ACHN (cell line): ENCODE results near the gene PPDPF.
"Not testable (repeated sequence)": the region's sequence is repeated elsewhere in the genome, so short reads cannot be mapped to it uniquely, and the experiment has no call there.

ENCODE experiments used
- DNase-seq: peaks from one replicate; pipeline ENCODE4 v3.0.0-alpha.2; 2015
- in situ Hi-C: cut with HindIII; loops from 2 replicates; pipeline ENCODE4 v1.10.0; 2017; ENCODE audit warnings: low sequenced_read_pairs, low pct_ligation_motif_present, low pct_unique_long_range_greater_than_20kb

Gene PPDPF

GRCh38 chr20:63567136-63567385 is 46.5 kb downstream of the PPDPF start:
- no peak for DNase-seq
- in situ Hi-C loops = no loop called here

GRCh38 chr20:63567386-63568169 is 47.0 kb downstream of the PPDPF start:
- no peak for DNase-seq
- in situ Hi-C loops = no loop called here

GRCh38 chr20:63568170-63568981 is 47.8 kb downstream of the PPDPF start:
- DNase-seq = no peak
- in situ Hi-C loops = no loop called here

GRCh38 chr20:63568986-63569949 is 48.7 kb downstream of the PPDPF start:
- in situ Hi-C loops = no loop called here
- DNase-seq = no peak

GRCh38 chr20:63570281-63571086 is 49.9 kb downstream of the PPDPF start:
- no peak for DNase-seq
- in situ Hi-C loops = no loop called here

GRCh38 chr20:63571087-63571478 is 50.5 kb downstream of the PPDPF start:
- in situ Hi-C loops = not testable (repeated sequence)

More at GRCh38 chr20:63571087-63571478, 50.5 kb downstream of the PPDPF start:
- DNase-seq = not testable (repeated sequence)
